ENCODE data around the gene FTCD.
"Not testable (repeated sequence)": the region's sequence is repeated elsewhere in the genome, so short reads cannot be mapped to it uniquely, and the experiment has no call there.

Gene FTCD

GRCh38 chr21:46109313-46110221 is 45.8 kb downstream of the FTCD start:
- DNase-seq, result no peak

DNA sequence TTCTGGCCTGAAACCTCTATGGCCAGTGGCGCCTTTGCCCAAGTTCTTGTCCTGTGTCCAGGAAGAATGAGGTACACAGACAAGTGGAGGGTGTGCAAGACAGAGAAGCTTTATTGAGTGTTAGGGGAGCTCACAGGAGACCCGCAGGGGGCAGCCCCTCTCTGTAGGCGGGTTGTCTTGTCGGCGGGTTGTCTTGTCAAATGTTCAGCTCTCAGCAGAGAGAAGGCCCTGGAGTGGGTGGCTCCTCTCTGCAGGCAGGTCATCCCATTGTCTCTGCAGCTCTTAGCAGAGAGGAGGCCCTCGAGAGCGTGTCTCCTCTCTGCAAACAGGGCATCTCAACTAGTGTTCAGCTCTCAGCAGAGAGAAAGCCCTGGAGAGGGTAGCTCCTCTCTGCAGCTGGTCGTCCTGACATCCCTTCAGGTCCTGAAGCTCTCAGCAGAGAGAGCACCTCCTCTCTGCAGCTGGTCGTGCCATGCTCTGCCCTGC is 46.5 kb downstream of the FTCD start:
- DNase-seq, result no peak

- not testable (repeated sequence) for DNase-seq
Observed at GRCh38 chr21:46107376-46107775, 48.0 kb downstream of the FTCD start.

GRCh38 chr21:46104104-46104503 is 51.3 kb downstream of the FTCD start:
- DNase-seq, result no peak

DNA sequence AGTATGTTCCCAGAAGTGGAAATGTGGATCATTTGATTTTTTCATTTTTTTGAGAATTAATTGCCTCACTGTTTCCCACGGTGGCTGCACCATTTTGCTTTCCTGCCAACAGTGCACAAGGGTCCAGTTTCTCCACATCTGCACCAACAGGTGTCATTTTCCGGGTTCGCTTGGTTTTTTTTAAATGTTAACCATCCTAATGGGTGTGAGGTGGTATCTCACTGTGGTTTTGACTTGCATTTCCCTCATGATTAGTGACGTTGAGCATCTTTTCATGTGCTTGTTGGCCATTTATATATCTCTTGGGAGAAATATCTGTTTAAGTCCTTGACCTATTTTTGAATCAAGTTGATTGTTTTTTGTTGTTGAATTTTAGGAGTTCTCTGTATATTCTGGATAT is 54.5 kb downstream of the FTCD start:
- DNase-seq, result no peak

- peak; percentile 30 for DNase-seq
Observed at GRCh38 chr21:46100426-46100825, 55.0 kb downstream of the FTCD start.

DNA sequence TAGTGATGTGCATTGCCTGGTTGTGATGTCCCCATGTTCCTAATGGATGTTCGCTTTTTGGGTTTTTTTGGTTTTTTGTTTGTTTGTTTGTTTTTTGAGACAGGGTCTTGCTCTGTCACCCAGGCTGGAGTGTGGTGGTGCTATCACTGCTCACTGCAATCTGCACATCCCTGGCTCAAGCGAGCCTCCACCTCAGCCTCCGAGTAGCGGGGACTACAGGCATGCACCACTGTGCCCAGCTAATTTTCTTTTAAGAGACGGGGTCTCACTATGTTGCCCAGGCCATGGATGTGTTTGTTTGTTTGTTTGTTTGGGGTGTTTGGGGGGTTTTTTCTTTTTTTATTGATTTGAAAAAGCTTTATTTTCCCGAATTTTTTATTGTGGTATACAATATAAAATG is 55.4 kb downstream of the FTCD start:
- peak; percentile 40 for DNase-seq

GRCh38 chr21:46099476-46099875 is 55.9 kb downstream of the FTCD start:
- peak; percentile 67 for DNase-seq

DNA sequence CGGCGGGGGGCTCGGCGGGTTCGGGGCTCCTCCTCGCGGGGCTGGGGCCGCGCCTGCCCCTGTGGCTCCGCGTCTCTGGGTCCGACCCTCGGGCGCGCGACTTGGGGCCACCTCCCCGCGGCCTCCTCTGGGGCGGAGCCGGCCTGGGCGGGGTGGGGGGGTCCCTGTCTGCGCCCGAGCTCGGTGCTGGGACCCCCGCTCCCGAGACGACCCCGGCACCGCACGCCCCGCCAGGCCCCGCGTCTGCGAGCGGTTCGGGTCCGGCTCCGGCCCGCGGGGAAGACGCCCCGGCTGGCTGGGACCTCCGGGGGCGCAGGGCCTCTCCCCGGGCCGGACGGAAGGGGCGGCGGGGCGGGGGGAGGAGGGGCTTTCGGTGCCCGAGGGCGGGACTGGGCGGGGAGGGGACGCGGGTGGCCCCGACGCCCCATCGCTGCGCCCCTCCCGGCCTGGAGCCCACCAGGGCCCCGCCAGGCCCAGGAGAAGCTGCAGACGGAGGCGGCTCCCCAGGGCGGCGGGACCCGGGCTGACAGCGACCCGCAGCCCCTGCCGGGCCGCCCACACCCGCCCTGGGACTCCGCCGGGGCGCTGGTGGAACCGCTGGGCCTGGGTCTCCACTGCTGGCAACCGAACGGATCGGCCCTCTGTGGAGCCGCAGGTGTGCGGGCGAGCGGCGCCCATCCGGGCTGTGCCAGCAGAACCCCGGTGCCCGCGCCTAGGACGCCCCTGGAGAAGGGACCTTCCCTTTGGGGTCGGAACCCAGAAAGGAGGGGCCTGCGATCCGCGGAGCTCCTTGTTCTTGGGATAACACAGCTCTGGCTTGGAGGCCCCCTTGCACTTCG is 56.9 kb downstream of the FTCD start:
- DNase-seq, result peak; percentile 76

- peak; percentile 89 for DNase-seq
Observed at GRCh38 chr21:46097336-46098293, 57.8 kb downstream of the FTCD start, which contains the start of gene COL6A2. Gene COL6A2 (plus strand): TSS chr21:46098112.

DNA sequence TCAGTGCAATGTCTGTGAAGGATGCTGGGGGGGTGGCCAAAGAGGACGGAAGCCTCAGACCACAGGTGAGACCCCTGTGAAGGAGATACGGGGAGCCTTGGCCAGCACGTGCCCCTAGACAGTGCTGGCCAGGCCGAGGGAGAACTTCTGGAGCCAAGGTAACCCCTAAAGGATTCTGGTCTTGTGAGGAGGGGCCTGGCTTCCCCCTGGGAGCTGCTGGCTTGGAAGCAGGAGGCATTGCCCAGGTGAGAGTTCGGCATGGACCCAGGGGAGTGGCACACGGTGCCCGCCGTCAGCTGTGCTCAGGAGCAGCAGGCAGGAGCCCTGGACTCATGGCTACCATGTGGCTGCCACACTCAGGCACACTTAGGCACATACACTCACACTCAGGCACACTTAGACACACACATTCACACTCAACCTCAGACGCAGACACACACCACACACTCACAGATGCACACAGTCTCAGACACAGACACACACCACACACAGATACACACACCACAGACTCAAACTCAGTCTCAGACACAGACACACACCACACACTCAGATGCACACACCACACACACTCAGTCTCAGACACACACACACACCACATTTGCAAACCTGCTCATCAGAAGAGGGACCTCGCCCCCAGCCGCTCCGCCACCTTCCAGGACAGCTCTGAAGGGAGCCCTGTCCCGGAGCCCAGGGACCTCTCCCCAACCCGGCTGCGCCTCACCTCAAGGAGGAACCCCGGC is 58.6 kb downstream of the FTCD start:
- peak; percentile 32 for DNase-seq

DNA sequence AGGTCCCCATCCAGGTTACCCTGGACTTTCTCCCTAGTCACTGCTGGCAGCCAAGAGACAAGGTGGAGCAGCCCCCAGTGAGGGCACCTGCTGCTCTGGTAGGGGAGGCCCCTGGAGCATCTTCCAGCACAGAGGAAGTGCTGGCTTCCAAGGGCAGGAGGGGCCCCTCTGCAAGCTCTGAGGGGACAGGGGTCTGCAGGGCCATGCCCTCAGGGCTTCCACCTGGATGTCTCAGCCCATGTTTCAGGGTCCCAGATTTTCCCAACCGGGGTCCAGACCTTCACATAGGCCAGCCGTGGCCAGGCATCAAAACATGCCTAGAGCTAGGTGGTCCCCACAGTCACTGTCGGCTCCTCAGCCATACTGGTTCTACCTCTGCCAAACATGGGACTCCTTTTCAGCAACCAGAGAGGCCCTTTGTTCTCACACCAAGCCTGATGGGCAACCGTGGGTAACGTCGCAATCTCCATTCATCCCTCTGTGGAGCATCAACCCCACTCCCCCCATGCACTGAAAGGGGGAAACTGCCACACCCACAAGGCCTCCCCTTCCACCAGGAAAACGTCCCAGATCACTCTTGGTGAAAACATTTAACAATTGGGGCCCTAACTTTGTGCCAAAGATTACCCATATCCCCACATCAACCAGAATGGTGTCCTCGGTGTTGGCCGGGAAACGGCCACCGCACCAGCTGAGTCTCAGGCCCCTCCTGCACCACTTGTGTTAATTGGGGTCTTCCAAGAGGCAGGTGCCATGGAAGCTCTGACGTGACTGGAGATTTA is 59.4 kb downstream of the FTCD start:
- peak; percentile 22 for DNase-seq

GRCh38 chr21:46095083-46095719 is 60.2 kb downstream of the FTCD start:
- DNase-seq, result no peak

- DNase-seq, result no peak
Observed at GRCh38 chr21:46094401-46095082, 60.8 kb downstream of the FTCD start.

- DNase-seq, result no peak
Observed at GRCh38 chr21:46093668-46094400, 61.5 kb downstream of the FTCD start.

- no peak for DNase-seq
Observed at GRCh38 chr21:46092811-46093667, 62.3 kb downstream of the FTCD start.

DNA sequence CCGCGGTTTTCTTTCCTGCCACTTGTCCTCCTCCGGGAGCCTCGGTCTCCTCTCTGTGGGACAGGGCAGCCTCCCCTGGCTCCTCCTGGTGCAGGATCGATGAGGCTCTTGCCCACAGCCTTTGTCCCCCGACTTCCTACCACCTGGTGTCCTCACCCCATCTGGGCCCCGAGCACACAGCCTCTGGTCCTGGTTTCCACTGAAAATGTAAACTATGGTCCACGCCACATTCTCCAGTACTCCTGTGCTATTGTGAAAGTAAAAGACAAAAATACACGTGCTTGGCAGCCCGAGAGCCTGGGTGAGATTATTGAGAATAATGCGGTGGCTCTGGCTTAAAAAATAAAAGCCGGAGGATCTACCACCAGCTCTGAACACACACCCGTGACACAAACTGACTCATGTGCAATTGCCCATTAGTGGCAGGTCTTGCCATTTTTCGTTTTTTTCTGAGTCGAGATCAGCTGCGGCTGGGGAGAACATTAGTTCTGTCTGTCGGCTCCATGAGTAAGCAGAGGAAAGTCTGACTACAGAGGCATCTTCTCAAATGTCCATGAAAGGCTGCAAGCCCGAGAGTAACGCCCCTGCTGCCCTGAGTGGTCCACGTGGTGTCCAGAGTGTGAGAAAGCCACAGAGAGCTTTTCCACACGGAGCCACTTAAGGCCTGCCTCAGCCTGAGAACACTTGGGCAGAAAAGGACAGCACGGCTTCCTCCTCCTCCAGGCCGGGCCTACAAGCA is 63.2 kb downstream of the FTCD start:
- peak; percentile 76 for DNase-seq

Data from right forelimb (tissue), 1 donor.